NCI-H2196 (cell line): ENCODE results near the gene CCDC178.

Experiments used
- DNase-seq: peaks from one replicate; lab custom pipeline; 2025; ENCODE audit not compliant: unreplicated experiment; lab: John Stamatoyannopoulos, UW

Gene CCDC178

DNA sequence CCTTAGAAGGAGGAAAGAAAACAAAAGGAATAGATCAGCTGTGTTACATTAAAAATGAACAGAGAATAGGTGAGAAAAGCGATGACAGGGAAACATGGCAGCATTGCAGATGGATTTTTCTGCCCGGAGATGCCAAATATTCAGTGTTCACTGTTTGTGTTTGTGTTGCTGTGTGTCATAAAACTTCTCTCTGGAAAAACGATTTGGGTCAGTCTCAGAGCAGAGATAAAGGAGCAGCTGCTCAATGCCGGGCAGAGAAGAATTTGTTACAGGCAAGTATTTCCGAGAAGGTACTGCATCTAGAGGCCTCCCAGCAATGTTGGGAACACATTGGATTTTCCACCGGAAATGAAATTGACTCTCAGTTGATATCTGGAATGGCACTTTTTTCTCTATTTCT is 511.3 kb downstream of the CCDC178 start:
- DNase-seq = no peak

DNA sequence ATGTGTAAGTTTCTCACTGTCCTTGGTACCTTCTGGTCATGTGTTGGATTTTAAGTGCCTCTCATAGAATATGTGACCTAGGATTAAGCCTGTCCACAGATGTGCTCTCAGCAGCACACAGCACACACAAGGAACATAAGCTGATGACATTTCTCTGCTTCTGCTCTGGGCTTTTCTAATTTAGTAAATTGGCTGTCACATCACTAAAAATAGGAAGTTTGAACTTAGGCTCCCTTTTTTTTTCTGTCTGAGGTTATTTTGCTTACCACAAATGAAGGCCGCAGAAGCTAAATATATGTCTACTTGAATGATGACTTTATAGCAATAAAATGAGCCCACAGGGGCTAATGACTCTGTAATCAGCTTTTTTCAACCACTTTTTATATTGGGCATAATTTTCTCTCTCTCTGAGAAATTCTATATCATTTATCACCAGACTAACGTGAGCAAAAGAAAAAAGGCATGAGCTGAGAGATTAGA is 517.5 kb downstream of the CCDC178 start:
- DNase-seq = no peak

GRCh38 chr18:32920796-32921787 is 519.4 kb downstream of the CCDC178 start:
- no peak for DNase-seq

DNA sequence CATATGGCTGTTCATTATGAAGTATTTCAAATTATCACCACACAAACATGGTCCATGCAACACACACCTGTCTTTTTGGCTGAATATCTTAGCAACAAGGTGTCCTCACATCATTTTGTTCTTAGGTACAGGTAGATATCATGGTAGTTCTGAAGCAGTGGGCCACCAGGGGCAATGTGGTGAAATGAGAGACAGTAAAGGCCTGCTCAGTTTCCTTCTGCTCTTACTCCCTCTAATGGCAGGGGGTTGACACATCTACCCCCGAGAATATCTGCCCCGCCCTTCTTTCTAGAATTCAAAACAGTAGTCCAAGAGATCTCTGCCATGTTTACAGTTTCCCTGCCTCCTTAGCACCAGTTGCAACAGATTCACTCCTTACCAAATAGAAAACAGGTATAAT is 520.7 kb downstream of the CCDC178 start:
- peak; percentile 4 for DNase-seq

DNA sequence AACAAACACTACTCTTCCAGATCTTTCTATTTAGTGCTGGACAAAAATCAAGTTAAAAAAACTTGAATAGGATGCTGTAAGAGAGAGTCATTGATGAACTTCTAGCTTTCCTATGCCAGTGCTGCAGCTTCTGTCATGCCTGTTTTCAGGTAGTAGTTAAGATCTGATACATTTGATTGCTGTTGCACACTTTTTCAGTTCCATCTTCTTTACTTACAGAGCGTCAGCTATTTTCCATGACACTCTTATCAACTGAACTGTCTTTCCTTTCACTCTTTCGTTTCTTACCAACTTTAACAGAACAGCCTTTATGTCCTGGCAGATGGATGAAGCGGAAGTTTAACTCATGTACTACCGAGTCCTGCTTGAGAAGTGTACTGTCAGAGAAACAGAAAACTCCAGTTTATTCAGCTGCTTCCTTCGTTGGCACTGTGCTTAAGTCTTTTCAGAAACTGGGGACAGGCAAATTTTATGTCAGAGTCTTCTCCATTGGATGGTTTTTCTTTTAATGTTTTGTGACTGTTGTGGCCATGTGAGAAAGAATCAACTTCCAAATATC is 521.8 kb downstream of the CCDC178 start:
- DNase-seq = no peak

- DNase-seq = no peak
Measured at GRCh38 chr18:32915516-32915915, 525.0 kb downstream of the CCDC178 start.

GRCh38 chr18:32911660-32912284 is 528.7 kb downstream of the CCDC178 start:
- no peak for DNase-seq

DNA sequence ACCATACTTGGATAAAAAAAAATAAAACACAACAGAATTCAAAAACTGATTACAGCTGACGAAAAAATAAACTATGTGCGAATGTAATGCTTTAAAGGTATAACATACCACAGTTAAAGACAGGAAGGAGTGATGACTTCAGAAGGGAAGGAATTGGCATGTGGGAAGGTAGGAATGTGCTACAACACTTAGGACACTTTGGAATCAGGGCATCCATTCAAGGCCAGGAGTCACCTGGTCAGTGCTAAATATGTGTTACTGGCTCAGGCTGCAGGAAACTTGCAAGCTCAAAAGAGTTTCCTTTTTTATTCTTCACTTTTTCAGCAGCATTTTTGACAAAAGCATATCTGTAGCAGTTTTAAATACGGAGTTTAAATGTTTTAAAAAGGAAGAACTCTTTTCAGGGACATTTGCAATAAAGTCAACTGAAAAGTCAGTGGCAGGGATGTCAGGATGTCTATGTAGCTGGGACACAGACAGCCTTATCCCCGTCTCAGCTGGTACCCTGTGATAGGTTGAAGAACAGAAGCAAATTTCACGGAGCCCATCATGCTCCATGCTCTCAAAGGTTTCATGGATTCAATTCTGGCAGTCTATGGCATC is 529.7 kb downstream of the CCDC178 start:
- DNase-seq = no peak

DNA sequence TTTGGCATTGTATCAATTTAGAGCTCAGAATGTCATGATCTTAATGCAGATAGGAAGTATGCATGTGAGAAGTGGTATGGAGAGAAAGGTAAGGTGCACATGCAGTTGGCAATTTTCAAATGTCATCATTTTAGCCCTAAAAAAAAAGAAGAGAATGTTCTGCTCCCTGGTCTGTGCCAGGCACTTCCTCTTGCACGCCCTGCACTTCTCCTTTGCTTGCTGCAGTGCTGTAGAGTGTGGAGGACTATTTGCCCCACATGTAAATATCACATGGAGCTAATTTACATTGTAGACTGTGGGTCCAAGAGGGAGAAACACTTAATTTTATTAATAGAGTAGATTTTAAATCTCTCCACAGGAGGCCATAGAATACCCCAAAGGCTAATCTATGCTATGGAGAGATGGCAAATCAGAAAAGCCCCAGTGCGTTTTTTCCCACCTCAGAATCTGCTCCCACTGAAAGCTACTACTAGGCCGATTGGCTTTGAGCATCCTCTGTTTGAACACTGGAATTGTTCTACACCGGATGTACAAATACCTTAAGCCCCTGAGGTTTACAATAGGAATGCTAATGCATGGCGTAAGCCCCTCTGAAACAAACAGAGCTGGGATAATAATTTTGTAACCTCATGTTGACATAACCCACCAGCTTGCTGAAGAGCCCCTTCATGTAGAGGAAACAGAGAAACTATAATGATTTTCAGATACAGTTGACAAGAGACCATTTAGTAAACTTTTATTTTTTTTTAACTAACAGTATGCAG is 530.5 kb downstream of the CCDC178 start:
- DNase-seq = no peak

DNA sequence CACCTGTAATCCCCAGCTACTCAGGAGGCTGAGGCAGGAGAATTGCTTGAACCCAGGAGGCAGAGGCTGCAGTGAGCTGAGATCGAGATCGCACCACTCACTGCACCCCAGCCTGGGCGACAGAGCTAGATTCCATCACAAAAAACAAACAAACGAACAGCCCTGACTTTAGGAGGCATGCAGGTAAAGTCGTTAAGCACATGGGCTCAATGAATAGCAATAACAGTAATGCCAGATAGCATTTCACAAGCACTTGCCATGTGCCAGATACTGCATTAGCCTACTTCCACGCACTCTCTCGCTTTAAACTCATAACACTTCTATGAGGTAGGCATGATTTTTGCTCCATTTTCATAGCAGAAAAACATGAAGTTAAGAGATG is 532.1 kb downstream of the CCDC178 start:
- no peak for DNase-seq

- no peak for DNase-seq
Measured at GRCh38 chr18:32907648-32908423, 532.7 kb downstream of the CCDC178 start.

DNA sequence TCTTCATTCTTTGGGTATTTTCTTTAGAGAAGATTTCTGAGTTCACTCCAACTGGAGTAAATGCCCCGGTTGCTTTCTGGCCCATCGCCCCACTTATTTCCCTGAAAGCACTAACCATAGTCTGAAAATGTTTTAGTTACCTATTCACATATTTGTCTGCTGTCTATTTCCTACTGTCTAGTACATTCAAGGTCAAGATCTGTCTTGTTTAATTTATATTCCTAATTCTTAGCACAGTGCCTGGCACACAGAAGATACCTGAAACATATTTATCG is 533.3 kb downstream of the CCDC178 start:
- DNase-seq = no peak

- DNase-seq = no peak
Measured at GRCh38 chr18:32906506-32907310, 533.8 kb downstream of the CCDC178 start.

- no peak for DNase-seq
Measured at GRCh38 chr18:32905651-32906050, 534.9 kb downstream of the CCDC178 start.

DNA sequence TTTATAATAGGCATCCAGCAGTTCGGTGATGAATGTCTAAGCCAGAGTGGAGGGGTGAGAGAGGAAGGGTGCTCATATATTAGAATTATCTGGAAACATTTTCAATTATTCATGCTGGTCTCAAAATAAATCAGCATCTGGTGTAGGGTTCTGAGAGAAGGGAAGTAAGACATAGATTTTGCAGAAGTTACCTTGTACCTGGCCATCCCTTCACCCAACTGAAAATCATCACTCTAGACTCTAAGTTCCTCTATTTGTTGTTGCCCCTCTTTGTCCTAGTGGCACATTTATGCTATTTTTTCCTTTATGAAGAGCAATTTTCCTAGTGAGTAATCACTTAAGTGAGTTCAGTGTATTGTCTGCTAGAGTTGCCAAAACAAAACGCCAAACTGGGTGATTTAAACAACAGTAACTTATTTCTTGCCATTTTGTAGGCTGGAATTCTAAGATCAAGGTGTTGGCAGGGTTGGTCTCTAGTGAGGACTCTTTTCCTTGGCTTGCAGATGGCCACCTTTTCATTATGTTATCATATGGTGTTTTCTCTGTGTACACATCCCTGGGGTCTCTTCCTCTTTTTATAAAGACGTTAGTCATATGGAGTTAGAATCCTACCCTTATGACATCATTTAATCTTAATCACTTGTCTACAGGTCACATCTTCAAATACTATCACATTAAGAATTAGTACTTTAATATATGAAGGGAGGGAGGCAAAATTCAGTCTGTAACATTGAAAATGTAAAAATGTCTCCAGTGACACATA is 537.8 kb downstream of the CCDC178 start:
- DNase-seq = no peak

- DNase-seq = no peak
Measured at GRCh38 chr18:32899819-32900218, 540.7 kb downstream of the CCDC178 start.

GRCh38 chr18:32896776-32897547 is 543.6 kb downstream of the CCDC178 start:
- no peak for DNase-seq

- DNase-seq = no peak
Measured at GRCh38 chr18:32893915-32894314, 546.6 kb downstream of the CCDC178 start.
